HL-60 (cell line): ENCODE measurements around the gene NKX3-2.

ENCODE experiments used
- POLR2AphosphoS5 ChIP-seq: IDR thresholded peaks from 2 replicates; pipeline ENCODE4 v1.6.1; 2012; ENCODE audit warnings: low read depth
- SPI1 ChIP-seq: IDR thresholded peaks from 2 replicates; pipeline ENCODE4 v1.6.1; 2012; ENCODE audit warnings: low read depth, mild to moderate bottlenecking, borderline replicate concordance
- TF ChIP-seq, protein P1 (sequence below): IDR thresholded peaks from one replicate; pipeline ENCODE4 v1.5.1; 2011; ENCODE audit warnings: low read length, control low read depth, inconsistent platforms; ENCODE audit not compliant: insufficient read depth
- TF ChIP-seq, protein P2 (sequence below): IDR thresholded peaks from 2 replicates; pipeline ENCODE4 v1.6.1; 2012; ENCODE audit warnings: low read depth; ENCODE audit not compliant: insufficient replicate concordance

GRCh38 chr4:13540446-13541175 lies 3.7 kb downstream of the NKX3-2 start:
- no peak for TF ChIP-seq POLR2AphosphoS5
- TF ChIP-seq, protein P1, sequence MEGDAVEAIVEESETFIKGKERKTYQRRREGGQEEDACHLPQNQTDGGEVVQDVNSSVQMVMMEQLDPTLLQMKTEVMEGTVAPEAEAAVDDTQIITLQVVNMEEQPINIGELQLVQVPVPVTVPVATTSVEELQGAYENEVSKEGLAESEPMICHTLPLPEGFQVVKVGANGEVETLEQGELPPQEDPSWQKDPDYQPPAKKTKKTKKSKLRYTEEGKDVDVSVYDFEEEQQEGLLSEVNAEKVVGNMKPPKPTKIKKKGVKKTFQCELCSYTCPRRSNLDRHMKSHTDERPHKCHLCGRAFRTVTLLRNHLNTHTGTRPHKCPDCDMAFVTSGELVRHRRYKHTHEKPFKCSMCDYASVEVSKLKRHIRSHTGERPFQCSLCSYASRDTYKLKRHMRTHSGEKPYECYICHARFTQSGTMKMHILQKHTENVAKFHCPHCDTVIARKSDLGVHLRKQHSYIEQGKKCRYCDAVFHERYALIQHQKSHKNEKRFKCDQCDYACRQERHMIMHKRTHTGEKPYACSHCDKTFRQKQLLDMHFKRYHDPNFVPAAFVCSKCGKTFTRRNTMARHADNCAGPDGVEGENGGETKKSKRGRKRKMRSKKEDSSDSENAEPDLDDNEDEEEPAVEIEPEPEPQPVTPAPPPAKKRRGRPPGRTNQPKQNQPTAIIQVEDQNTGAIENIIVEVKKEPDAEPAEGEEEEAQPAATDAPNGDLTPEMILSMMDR, result no peak
- TF ChIP-seq, protein P2, sequence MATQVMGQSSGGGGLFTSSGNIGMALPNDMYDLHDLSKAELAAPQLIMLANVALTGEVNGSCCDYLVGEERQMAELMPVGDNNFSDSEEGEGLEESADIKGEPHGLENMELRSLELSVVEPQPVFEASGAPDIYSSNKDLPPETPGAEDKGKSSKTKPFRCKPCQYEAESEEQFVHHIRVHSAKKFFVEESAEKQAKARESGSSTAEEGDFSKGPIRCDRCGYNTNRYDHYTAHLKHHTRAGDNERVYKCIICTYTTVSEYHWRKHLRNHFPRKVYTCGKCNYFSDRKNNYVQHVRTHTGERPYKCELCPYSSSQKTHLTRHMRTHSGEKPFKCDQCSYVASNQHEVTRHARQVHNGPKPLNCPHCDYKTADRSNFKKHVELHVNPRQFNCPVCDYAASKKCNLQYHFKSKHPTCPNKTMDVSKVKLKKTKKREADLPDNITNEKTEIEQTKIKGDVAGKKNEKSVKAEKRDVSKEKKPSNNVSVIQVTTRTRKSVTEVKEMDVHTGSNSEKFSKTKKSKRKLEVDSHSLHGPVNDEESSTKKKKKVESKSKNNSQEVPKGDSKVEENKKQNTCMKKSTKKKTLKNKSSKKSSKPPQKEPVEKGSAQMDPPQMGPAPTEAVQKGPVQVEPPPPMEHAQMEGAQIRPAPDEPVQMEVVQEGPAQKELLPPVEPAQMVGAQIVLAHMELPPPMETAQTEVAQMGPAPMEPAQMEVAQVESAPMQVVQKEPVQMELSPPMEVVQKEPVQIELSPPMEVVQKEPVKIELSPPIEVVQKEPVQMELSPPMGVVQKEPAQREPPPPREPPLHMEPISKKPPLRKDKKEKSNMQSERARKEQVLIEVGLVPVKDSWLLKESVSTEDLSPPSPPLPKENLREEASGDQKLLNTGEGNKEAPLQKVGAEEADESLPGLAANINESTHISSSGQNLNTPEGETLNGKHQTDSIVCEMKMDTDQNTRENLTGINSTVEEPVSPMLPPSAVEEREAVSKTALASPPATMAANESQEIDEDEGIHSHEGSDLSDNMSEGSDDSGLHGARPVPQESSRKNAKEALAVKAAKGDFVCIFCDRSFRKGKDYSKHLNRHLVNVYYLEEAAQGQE, result no peak
- TF ChIP-seq SPI1, result no peak
